H1 (cell line): Measurements from ENCODE around the gene CAMK2A. TPM values are rescaled to one million over a fixed set of nuclear protein-coding genes. Genes with fewer than 3 reads are reported as not detected.

Experiments used
- CTCF ChIA-PET: fragments of 300-600 bp; sonication (Branson Sonifier 250); formaldehyde crosslinking; loops from one replicate; lab custom pipeline; 2021; ENCODE audit not compliant: partially characterized antibody; lab: Charles Lee
- POLR2A ChIA-PET: fragments of 300-600 bp; sonication (Branson Sonifier 250); formaldehyde crosslinking; loops from one replicate; lab custom pipeline; 2021; ENCODE audit warnings: inconsistent platforms; ENCODE audit not compliant: partially characterized antibody; lab: Charles Lee
- DNase-seq, 2 experiments: peaks; one replicate each; pipeline versions ENCODE4 v3.0.0 to v3.0.0-alpha.2; 2010 to 2022; ENCODE audit warnings: low spot score in 2 of 2, low read depth in 1 of 2, mixed read lengths in 1 of 2
- FAIRE-seq: peaks from 2 replicates; lab custom pipeline; 2011; peaks lifted over from hg19 to GRCh38; lab: Jason Lieb, UNC
- H2AFZ ChIP-seq: 2 replicates; pipeline ENCODE4 v1.8.1; 2012; ENCODE audit warnings: low read length, inconsistent platforms
- H2AK5ac ChIP-seq: 2 replicates; pipeline ENCODE4 v1.6.1; 2013; ENCODE audit warnings: low read depth, low read length
- H2BK120ac ChIP-seq: replicated peaks from 2 replicates; pipeline ENCODE3; 2013; ENCODE audit warnings: low read depth, low read length, inconsistent platforms
- H2BK12ac ChIP-seq: 2 replicates; pipeline ENCODE4 v1.6.1; 2013; ENCODE audit warnings: low read depth, low read length
- H2BK15ac ChIP-seq: 2 replicates; pipeline ENCODE4 v1.6.1; 2013; ENCODE audit warnings: low read length
- H2BK20ac ChIP-seq: 2 replicates; pipeline ENCODE4 v1.6.1; 2013; ENCODE audit warnings: low read length
- H2BK5ac ChIP-seq: 2 replicates; pipeline ENCODE4 v1.6.1; 2013; ENCODE audit warnings: low read depth, low read length
- H3K14ac ChIP-seq: 2 replicates; pipeline ENCODE4 v1.6.1; 2013; ENCODE audit warnings: inconsistent platforms; ENCODE audit not compliant: insufficient read length
- H3K18ac ChIP-seq: 2 replicates; pipeline ENCODE4 v1.6.1; 2013; ENCODE audit warnings: low read length; ENCODE audit errors: extremely low read depth
- H3K23ac ChIP-seq: 2 replicates; pipeline ENCODE4 v1.6.1; 2013; ENCODE audit warnings: inconsistent platforms; ENCODE audit not compliant: insufficient read length
- H3K23me2 ChIP-seq: 2 replicates; pipeline ENCODE4 v1.6.1; 2013; ENCODE audit warnings: low read depth, low read length
- H3K27ac ChIP-seq: 2 replicates; pipeline ENCODE4 v1.6.1; 2011; ENCODE audit warnings: low read depth, low read length, inconsistent platforms
- H3K27me3 ChIP-seq, 4 experiments: replicated peaks in 1 of 4; 1 replicate in 1 of 4; 2 replicates in 3 of 4; pipeline versions ENCODE4 v1.6.1 to v1.8.1; 2011 to 2013; ENCODE audit warnings: low read length in 3 of 4, mild to moderate bottlenecking in 3 of 4, inconsistent platforms in 2 of 4, mixed read lengths in 2 of 4, moderate library complexity in 1 of 4; ENCODE audit not compliant: control insufficient read depth in 3 of 4, insufficient read depth in 3 of 4; ENCODE audit errors: extremely low read depth in 1 of 4
- H3K36me3 ChIP-seq, 4 experiments: 2 replicates each; pipeline versions ENCODE4 v1.6.1 to v1.8.1; 2011 to 2013; ENCODE audit warnings: mild to moderate bottlenecking in 4 of 4, low read length in 3 of 4, moderate library complexity in 2 of 4, control low read depth in 1 of 4, inconsistent platforms in 1 of 4; ENCODE audit not compliant: insufficient read depth in 4 of 4, control insufficient read depth in 2 of 4
- H3K4ac ChIP-seq: replicated peaks from 2 replicates; pipeline ENCODE3; 2013; ENCODE audit warnings: low read length, low read depth, mixed read lengths, inconsistent platforms; ENCODE audit not compliant: insufficient read length
- H3K4me1 ChIP-seq, 4 experiments: replicated peaks in 1 of 4; 1 replicate in 1 of 4; 2 replicates in 3 of 4; pipeline versions ENCODE4 v1.6.1 to v1.8.1; 2011 to 2013; ENCODE audit warnings: low read length in 3 of 4, inconsistent platforms in 2 of 4, mixed read lengths in 1 of 4; ENCODE audit not compliant: insufficient read depth in 4 of 4, control insufficient read depth in 3 of 4
- H3K4me2 ChIP-seq, 2 experiments: 2 replicates each; pipeline versions ENCODE4 v1.6.1 to v1.8.1; 2011 to 2013; ENCODE audit warnings: low read depth in 2 of 2, low read length in 2 of 2, control low read depth in 1 of 2, inconsistent platforms in 1 of 2, mild to moderate bottlenecking in 1 of 2; ENCODE audit not compliant: insufficient read depth in 1 of 2
- H3K4me3 ChIP-seq, 4 experiments: fragments of 200-600, 300-600 bp in 1 of 4; sonication (generic), shearing (Covaris generic), sonication (Bioruptor Twin) in 1 of 4; 2 replicates each; pipeline versions ENCODE4 v1.5.1 to v1.8.1; 2011 to 2016; ENCODE audit warnings: low read length in 4 of 4, low read depth in 3 of 4, control low read depth in 2 of 4, inconsistent platforms in 2 of 4, mild to moderate bottlenecking in 2 of 4, mixed read lengths in 1 of 4, moderate library complexity in 1 of 4; ENCODE audit not compliant: insufficient read depth in 2 of 4; ENCODE audit errors: extremely low read depth in 1 of 4
- H3K56ac ChIP-seq: replicated peaks from 2 replicates; pipeline ENCODE3; 2013; ENCODE audit warnings: low read depth, mild to moderate bottlenecking, mixed read lengths, low read length, inconsistent platforms; ENCODE audit not compliant: insufficient read length
- H3K79me1 ChIP-seq: 2 replicates; pipeline ENCODE4 v1.6.1; 2013; ENCODE audit warnings: low read depth, low read length, control low read depth
- H3K79me2 ChIP-seq, 2 experiments: 2 replicates each; pipeline versions ENCODE4 v1.6.1 to v1.8.1; 2012 to 2013; ENCODE audit warnings: low read length in 2 of 2, mild to moderate bottlenecking in 2 of 2, inconsistent platforms in 1 of 2; ENCODE audit not compliant: insufficient read depth in 2 of 2, control insufficient read depth in 1 of 2
- H3K9ac ChIP-seq, 4 experiments: replicated peaks in 1 of 4; 1 replicate in 1 of 4; 2 replicates in 3 of 4; pipeline versions ENCODE4 v1.6.1 to v1.8.1; 2011 to 2013; ENCODE audit warnings: low read depth in 3 of 4, low read length in 3 of 4, control low read depth in 2 of 4, mild to moderate bottlenecking in 2 of 4, moderate library complexity in 2 of 4, inconsistent platforms in 1 of 4; ENCODE audit errors: extremely low read depth in 1 of 4
- H3K9me3 ChIP-seq, 2 experiments: 2 replicates each; pipeline versions ENCODE4 v1.6.1 to v1.8.1; 2012 to 2013; ENCODE audit warnings: mild to moderate bottlenecking in 2 of 2, moderate library complexity in 2 of 2, control low read depth in 1 of 2, inconsistent platforms in 1 of 2, low read depth in 1 of 2, low read length in 1 of 2, mixed read lengths in 1 of 2; ENCODE audit not compliant: insufficient read depth in 2 of 2
- H4K20me1 ChIP-seq, 2 experiments: replicated peaks in 1 of 2; 2 replicates each; pipeline versions ENCODE3 to v1.8.1; 2011 to 2013; ENCODE audit warnings: inconsistent platforms in 2 of 2, low read length in 2 of 2, mild to moderate bottlenecking in 1 of 2; ENCODE audit not compliant: insufficient read depth in 2 of 2, control insufficient read depth in 1 of 2
- H4K5ac ChIP-seq: 2 replicates; pipeline ENCODE4 v1.6.1; 2013; ENCODE audit warnings: low read length, low read depth, mixed read lengths, inconsistent platforms; ENCODE audit not compliant: insufficient read length
- H4K8ac ChIP-seq: 2 replicates; pipeline ENCODE4 v1.8.0; 2013; ENCODE audit warnings: mild to moderate bottlenecking, moderate library complexity, low read length, inconsistent platforms; ENCODE audit not compliant: insufficient read depth; ENCODE audit errors: extremely low read depth
- H4K91ac ChIP-seq: replicated peaks from 2 replicates; pipeline ENCODE3; 2013; ENCODE audit warnings: low read length, mixed read lengths, inconsistent platforms; ENCODE audit not compliant: insufficient read length
- ASH2L ChIP-seq: fragments of 200-600, 300-600 bp; sonication (generic); IDR thresholded peaks from one replicate; pipeline ENCODE4 v1.7.1; 2017; ENCODE audit warnings: low read length
- BACH1 ChIP-seq: IDR thresholded peaks from 2 replicates; pipeline ENCODE4 v1.6.1; 2012; ENCODE audit warnings: low read length, improper control_type of control experiment
- KDM5A ChIP-seq: fragments of 200-600 bp; IDR thresholded peaks from 2 replicates; pipeline ENCODE4 v1.7.1; 2012; ENCODE audit warnings: mild to moderate bottlenecking, low read length, inconsistent platforms, mixed read lengths
- NANOG ChIP-seq: IDR thresholded peaks from 2 replicates; pipeline ENCODE4 v1.6.1; 2011; ENCODE audit warnings: low read length, low read depth, mild to moderate bottlenecking, inconsistent platforms; ENCODE audit not compliant: insufficient read depth, poor library complexity, severe bottlenecking
- TEAD4 ChIP-seq: IDR thresholded peaks from 2 replicates; pipeline ENCODE4 v1.6.1; 2012; ENCODE audit warnings: low read depth, low read length, inconsistent platforms, mixed read lengths
- WGBS, 2 experiments: shearing (Covaris generic) in 1 of 2; methylation state at CpG; one replicate each; pipeline versions ENCODE4 v1.1.6 to v1.1.7; 2013 to 2015; ENCODE audit warnings: low lambda C conversion rate in 2 of 2, mixed read lengths in 2 of 2, inconsistent platforms in 1 of 2, low coverage in 1 of 2, missing lambda C conversion rate in 1 of 2; ENCODE audit not compliant: insufficient replicate concordance in 2 of 2, insufficient coverage in 1 of 2, insufficient read length in 1 of 2; ENCODE audit errors: extremely low coverage in 1 of 2, missing lambda C conversion rate in 1 of 2; 5-methylcytosine and 5-hydroxymethylcytosine counted together
- polyA plus RNA-seq, 7 experiments: library from polyadenylated mRNA; depleted of rRNA in 3 of 7; stranded (reverse) in 5 of 7; unstranded in 2 of 7; fragments of >200 nt in 5 of 7; fragments of 200-250 nt in 2 of 7; gene quantifications; 1 replicate in 5 of 7; 2 replicates in 1 of 7; 4 replicates in 1 of 7; pipeline versions ENCODE4 v1.2.1 to v1.2.3, GENCODE V29; 2011 to 2013; ENCODE audit warnings: missing spikeins in 2 of 7, mixed read lengths in 2 of 7
- total RNA-seq: library from RNA; stranded (reverse); fragmentation: NEBNext Ultra II Directional; extraction: Animal tissue kit (Norgen Biotek cat#: 25700); gene quantifications from 2 replicates; pipeline ENCODE4 v1.2.1, GENCODE V29; 2021
- TF ChIP-seq, protein P1 (sequence below): IDR thresholded peaks from 2 replicates; pipeline ENCODE4 v1.6.1; 2012; ENCODE audit warnings: inconsistent platforms

Gene CAMK2A
- total and polyA plus RNA-seq, 2 of the 8 experiments (the other 6 are each of a cell fraction or from before 2014, with no cell fraction given): 0.20 to 0.28 TPM

GRCh38 chr5:150210644-150211043 is 78.9 kb downstream of the CAMK2A start:
- peak overlapping the region in 1 of 2 experiments; percentile 8; a peak in 1 of 4 replicates for H3K4me2 ChIP-seq

More at GRCh38 chr5:150210644-150211043, 78.9 kb downstream of the CAMK2A start:
- H3K36me3 ChIP-seq: no peaks in the 10 kb centered on the region
- no peak for DNase-seq
- H3K56ac ChIP-seq: no peak overlapping the region
- H2AFZ ChIP-seq: no peak overlapping the region
- ChIA-PET CTCF (interaction anchor here (0.6 to 22.9 kb wide), 11 partner anchors 8 to 154 kb away, joined by 3 to 406 read pairs (median 3); partner anchors contain the start of genes CDX1, PDGFRB and SLC6A7), POLR2A (interaction anchor here (1.2 to 2.0 kb wide), 5 partner anchors 12 to 47 kb away, joined by 3 to 5 read pairs (median 3); no protein-coding TSS in a partner anchor)
- no peak overlapping the region for H3K9ac ChIP-seq
- H2BK20ac ChIP-seq: peak overlapping the region; percentile 93; the same call in 1 of the 2 replicates
- peak overlapping the region; percentile 75; the same call in 1 of the 2 replicates for H3K18ac ChIP-seq
- no peak overlapping the region for H4K5ac ChIP-seq
- H2BK120ac ChIP-seq: peak overlapping the region; percentile 81
- no peaks in the 10 kb centered on the region for H3K79me1 ChIP-seq
- WGBS, 2 experiments: 72% methylated on average over 6 of the region's 6 CpGs; no CpG with 5 or more reads in 1 of the 2 experiments
- no peaks in the 10 kb centered on the region for H3K79me2 ChIP-seq
- no peak overlapping the region for H3K14ac ChIP-seq
- H3K9me3 ChIP-seq: no peaks in the 10 kb centered on the region
- H2BK5ac ChIP-seq: peak overlapping the region; percentile 66; the same call in 1 of the 2 replicates
- peaks cover 6 to 44% (median 29%) of the 10 kb centered on the region in 4 experiments for H3K4me1 ChIP-seq
- H2AK5ac ChIP-seq: peak overlapping the region; percentile 69; the same call in 1 of the 2 replicates
- H3K4ac ChIP-seq: peak overlapping the region; percentile 83
- H3K23ac ChIP-seq: no peak overlapping the region
- H3K27me3 ChIP-seq: peaks cover 0 to 3% (median 0%) of the 10 kb centered on the region in 4 experiments; a peak in 1 of 7 replicates
- 0 out of 2 replicates have a peak overlapping the region, but pooled peaks have one; percentile 72 for H2BK15ac ChIP-seq
- no peak for TF ChIP-seq BACH1
- TF ChIP-seq KDM5A: no peak
- TF ChIP-seq, protein P1, sequence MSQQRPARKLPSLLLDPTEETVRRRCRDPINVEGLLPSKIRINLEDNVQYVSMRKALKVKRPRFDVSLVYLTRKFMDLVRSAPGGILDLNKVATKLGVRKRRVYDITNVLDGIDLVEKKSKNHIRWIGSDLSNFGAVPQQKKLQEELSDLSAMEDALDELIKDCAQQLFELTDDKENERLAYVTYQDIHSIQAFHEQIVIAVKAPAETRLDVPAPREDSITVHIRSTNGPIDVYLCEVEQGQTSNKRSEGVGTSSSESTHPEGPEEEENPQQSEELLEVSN: no peak
- no peak for TF ChIP-seq TEAD4
- no peak for TF ChIP-seq ASH2L
- no peak for TF ChIP-seq NANOG
- no peak for FAIRE-seq
- H4K8ac ChIP-seq: no peak overlapping the region; the same call in 1 of the 2 replicates
- H2BK12ac ChIP-seq: peak overlapping the region; percentile 94; the same call in 1 of the 2 replicates
- peak overlapping the region; percentile 92 for H4K91ac ChIP-seq
- H3K4me3 ChIP-seq: 0 out of 8 replicates have a peak overlapping the region, but pooled peaks of 1 of the 4 experiments have one; percentile 7
- H4K20me1 ChIP-seq: no peaks in the 10 kb centered on the region
- no peak overlapping the region for H3K27ac ChIP-seq
- H3K23me2 ChIP-seq: no peaks in the 10 kb centered on the region
